Lower leg skin (tissue), 3 donors: ENCODE data around the gene MSANTD1.

ENCODE experiments used
- CTCF ChIP-seq, 3 donors: fragments of 450-650 bp; IDR thresholded peaks; one replicate each; pipeline ENCODE4 v1.5.1; 2016; ENCODE audit warnings: antibody characterized with exemption in 3 of 3, mild to moderate bottlenecking in 3 of 3, moderate library complexity in 2 of 3
- POLR2A ChIP-seq, 2 donors: fragments of 450-650 bp; IDR thresholded peaks; one replicate each; pipeline ENCODE4 v1.6.1; 2016 to 2017; ENCODE audit warnings: antibody characterized with exemption in 2 of 2, mild to moderate bottlenecking in 1 of 2, moderate library complexity in 1 of 2

GRCh38 chr4:3226467-3226866 is 22.5 kb upstream of the MSANTD1 start:
- TF ChIP-seq POLR2A (IDR thresholded peaks at IDR 0.05), result no peak
- no peak for TF ChIP-seq CTCF (IDR thresholded peaks at IDR 0.05)
